Activated gamma-delta T cell treated with anti-CD3 and anti-CD28 coated beads, Interleukin-2, amount 50 U/mL, for 16 hours (primary cell): ENCODE results near the gene EIF4G2.
"Not testable (repeated sequence)": the region's sequence is repeated elsewhere in the genome, so short reads cannot be mapped to it uniquely, and the experiment has no call there.

ENCODE experiments used
- DNase-seq: peaks from one replicate; pipeline ENCODE4 v3.0.0-alpha.2; 2020; ENCODE audit warnings: low read depth

Gene EIF4G2

GRCh38 chr11:10808553-10809372, at the start of gene EIF4G2:
EIF4G2 (minus strand) TSS chr11:10808926.
- DNase-seq, result peak; percentile 96

GRCh38 chr11:10857709-10858438, 49.1 kb upstream of the EIF4G2 start, which contains the start of gene ZBED5:
ZBED5 (minus strand) TSS chr11:10858053; CDS start chr11:10854945, 3,108 bp downstream.
- peak; percentile 89 for DNase-seq

GRCh38 chr11:10857459-10857708, 48.7 kb upstream of the EIF4G2 start:
- DNase-seq, result no peak

GRCh38 chr11:10856689-10857458, 48.1 kb upstream of the EIF4G2 start:
- peak; percentile 17 for DNase-seq

- DNase-seq, result no peak
Observed at GRCh38 chr11:10855295-10855694, 46.6 kb upstream of the EIF4G2 start.

GRCh38 chr11:10847960-10848860, 39.5 kb upstream of the EIF4G2 start:
- no peak for DNase-seq

GRCh38 chr11:10846660-10847059, 37.9 kb upstream of the EIF4G2 start:
- no peak for DNase-seq

- no peak for DNase-seq
Observed at GRCh38 chr11:10845589-10845988, 36.9 kb upstream of the EIF4G2 start.

- no peak for DNase-seq
Observed at GRCh38 chr11:10844796-10845195, 36.1 kb upstream of the EIF4G2 start.

GRCh38 chr11:10844356-10844755, 35.6 kb upstream of the EIF4G2 start:
- no peak for DNase-seq

GRCh38 chr11:10838881-10839280, 30.2 kb upstream of the EIF4G2 start:
- no peak for DNase-seq

- no peak for DNase-seq
Observed at GRCh38 chr11:10838083-10838482, 29.4 kb upstream of the EIF4G2 start.

- DNase-seq, result not testable (repeated sequence)
Observed at GRCh38 chr11:10836884-10837283, 28.2 kb upstream of the EIF4G2 start.

GRCh38 chr11:10829139-10829538, 20.4 kb upstream of the EIF4G2 start:
- DNase-seq, result no peak

GRCh38 chr11:10828402-10828801, 19.7 kb upstream of the EIF4G2 start:
- no peak for DNase-seq

- no peak for DNase-seq
Observed at GRCh38 chr11:10824888-10825287, 16.2 kb upstream of the EIF4G2 start.

GRCh38 chr11:10823152-10823579, 14.4 kb upstream of the EIF4G2 start:
- no peak for DNase-seq

- DNase-seq, result not testable (repeated sequence)
Observed at GRCh38 chr11:10822491-10822890, 13.8 kb upstream of the EIF4G2 start.

- no peak for DNase-seq
Observed at GRCh38 chr11:10818594-10818993, 9.9 kb upstream of the EIF4G2 start.

GRCh38 chr11:10813945-10814344, 5.2 kb upstream of the EIF4G2 start:
- DNase-seq, result no peak

- DNase-seq, result peak; percentile 27
Observed at GRCh38 chr11:10809373-10810160, 841 bp upstream of the EIF4G2 start.
